DOHH2 (cell line): ENCODE data around the gene PAPPA2.

ENCODE experiments used
- H3F3A ChIP-seq: fragments of 200-600 bp; sonication (generic), shearing (Covaris generic); 2 replicates; pipeline ENCODE4 v1.6.0; 2016; ENCODE audit warnings: antibody characterized with exemption, mild to moderate bottlenecking; ENCODE audit not compliant: control insufficient read depth, insufficient read depth
- H3K27ac ChIP-seq: fragments of 200-600 bp; sonication (generic); 2 replicates; pipeline ENCODE4 v1.5.1; 2014; ENCODE audit warnings: low read depth, mild to moderate bottlenecking, low read length, moderate library complexity
- H3K27me3 ChIP-seq: fragments of 200-600 bp; sonication (generic); 2 replicates; pipeline ENCODE4 v1.6.1; 2014; ENCODE audit warnings: mild to moderate bottlenecking, low read length, mixed read lengths; ENCODE audit not compliant: control insufficient read depth
- H3K36me3 ChIP-seq: fragments of 200-600 bp; sonication (generic); 2 replicates; pipeline ENCODE4 v1.6.1; 2014; ENCODE audit warnings: mild to moderate bottlenecking, low read length, moderate library complexity, mixed read lengths; ENCODE audit not compliant: control insufficient read depth
- H3K4me1 ChIP-seq: fragments of 200-600 bp; sonication (generic); 2 replicates; pipeline ENCODE4 v1.6.1; 2014; ENCODE audit warnings: mild to moderate bottlenecking, low read length, mixed read lengths; ENCODE audit not compliant: control insufficient read depth
- H3K4me2 ChIP-seq: fragments of 200-600 bp; sonication (generic); 2 replicates; pipeline ENCODE4 v1.6.0; 2014; ENCODE audit warnings: mild to moderate bottlenecking, low read length, moderate library complexity
- H3K4me3 ChIP-seq: fragments of 200-600 bp; sonication (generic); 2 replicates; pipeline ENCODE4 v1.5.1; 2014; ENCODE audit warnings: mild to moderate bottlenecking, low read length, mixed read lengths
- H3K79me2 ChIP-seq: fragments of 200-600 bp; sonication (generic); 2 replicates; pipeline ENCODE4 v1.6.1; 2014; ENCODE audit warnings: mild to moderate bottlenecking, low read length, mixed read lengths; ENCODE audit not compliant: control insufficient read depth
- H3K9me2 ChIP-seq: fragments of 200-600 bp; sonication (generic); replicated peaks from 2 replicates; pipeline ENCODE4 v1.6.1; 2014; ENCODE audit warnings: mild to moderate bottlenecking, low read length, mixed read lengths; ENCODE audit not compliant: control insufficient read depth
- H3K9me3 ChIP-seq: fragments of 200-600 bp; sonication (generic); 2 replicates; pipeline ENCODE4 v1.6.1; 2014; ENCODE audit warnings: antibody characterized with exemption, low read length, mixed read lengths; ENCODE audit not compliant: control insufficient read depth, insufficient read depth
- H4K20me1 ChIP-seq: fragments of 200-600 bp; sonication (generic); 2 replicates; pipeline ENCODE4 v1.6.0; 2014; ENCODE audit warnings: low read depth, mild to moderate bottlenecking, antibody characterized with exemption, low read length, moderate library complexity; ENCODE audit not compliant: control insufficient read depth, insufficient read depth
- EZH2phosphoT487 ChIP-seq: fragments of 200-600 bp; sonication (generic); IDR thresholded peaks from 2 replicates; pipeline ENCODE4 v1.6.1; 2017; ENCODE audit warnings: borderline replicate concordance, mild to moderate bottlenecking, antibody characterized with exemption, low read length, moderate library complexity, mixed read lengths
- TF ChIP-seq, protein P1 (sequence below): fragments of 200-600 bp; sonication (generic); IDR thresholded peaks from one replicate; pipeline ENCODE4 v1.5.1; 2014; ENCODE audit warnings: antibody characterized with exemption, mild to moderate bottlenecking, low read depth, low read length; ENCODE audit not compliant: poor library complexity, severe bottlenecking

The PAPPA2 gene

DNA sequence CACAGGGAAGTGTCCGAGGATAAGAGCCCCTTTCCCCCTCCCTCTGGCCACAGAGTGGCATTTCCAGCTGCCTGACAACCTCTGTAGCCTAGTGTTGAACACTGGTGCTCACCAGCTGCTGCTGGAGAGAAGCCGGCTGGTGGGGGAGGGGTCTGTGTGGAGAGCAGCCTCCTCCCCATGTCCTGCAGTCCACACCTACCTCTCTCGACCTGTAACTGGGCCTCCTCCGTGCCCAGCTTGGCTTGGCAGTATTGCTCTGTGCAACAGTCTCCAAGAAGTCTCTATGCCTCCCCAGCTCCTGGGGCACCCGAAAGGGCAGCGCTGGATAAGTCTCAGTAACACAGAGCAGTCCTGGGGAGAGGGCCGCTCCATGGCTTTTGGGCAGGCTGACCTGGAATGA is 17.0 kb downstream of the PAPPA2 start:
- Histone ChIP-seq H3K4me2 (no peak overlapping the region), H3F3A (no peaks in the 10 kb centered on the region), H3K9me2 (no peaks in the 10 kb centered on the region), H3K79me2 (no peaks in the 10 kb centered on the region), H3K4me3 (no peak overlapping the region), H3K9me3 (no peaks in the 10 kb centered on the region), H3K4me1 (no peaks in the 10 kb centered on the region), H4K20me1 (no peaks in the 10 kb centered on the region), H3K27ac (no peak overlapping the region), H3K36me3 (no peaks in the 10 kb centered on the region), H3K27me3 (no peaks in the 10 kb centered on the region)
- TF ChIP-seq, protein P1, sequence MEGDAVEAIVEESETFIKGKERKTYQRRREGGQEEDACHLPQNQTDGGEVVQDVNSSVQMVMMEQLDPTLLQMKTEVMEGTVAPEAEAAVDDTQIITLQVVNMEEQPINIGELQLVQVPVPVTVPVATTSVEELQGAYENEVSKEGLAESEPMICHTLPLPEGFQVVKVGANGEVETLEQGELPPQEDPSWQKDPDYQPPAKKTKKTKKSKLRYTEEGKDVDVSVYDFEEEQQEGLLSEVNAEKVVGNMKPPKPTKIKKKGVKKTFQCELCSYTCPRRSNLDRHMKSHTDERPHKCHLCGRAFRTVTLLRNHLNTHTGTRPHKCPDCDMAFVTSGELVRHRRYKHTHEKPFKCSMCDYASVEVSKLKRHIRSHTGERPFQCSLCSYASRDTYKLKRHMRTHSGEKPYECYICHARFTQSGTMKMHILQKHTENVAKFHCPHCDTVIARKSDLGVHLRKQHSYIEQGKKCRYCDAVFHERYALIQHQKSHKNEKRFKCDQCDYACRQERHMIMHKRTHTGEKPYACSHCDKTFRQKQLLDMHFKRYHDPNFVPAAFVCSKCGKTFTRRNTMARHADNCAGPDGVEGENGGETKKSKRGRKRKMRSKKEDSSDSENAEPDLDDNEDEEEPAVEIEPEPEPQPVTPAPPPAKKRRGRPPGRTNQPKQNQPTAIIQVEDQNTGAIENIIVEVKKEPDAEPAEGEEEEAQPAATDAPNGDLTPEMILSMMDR, result no peak
- TF ChIP-seq EZH2phosphoT487, result no peak

DNA sequence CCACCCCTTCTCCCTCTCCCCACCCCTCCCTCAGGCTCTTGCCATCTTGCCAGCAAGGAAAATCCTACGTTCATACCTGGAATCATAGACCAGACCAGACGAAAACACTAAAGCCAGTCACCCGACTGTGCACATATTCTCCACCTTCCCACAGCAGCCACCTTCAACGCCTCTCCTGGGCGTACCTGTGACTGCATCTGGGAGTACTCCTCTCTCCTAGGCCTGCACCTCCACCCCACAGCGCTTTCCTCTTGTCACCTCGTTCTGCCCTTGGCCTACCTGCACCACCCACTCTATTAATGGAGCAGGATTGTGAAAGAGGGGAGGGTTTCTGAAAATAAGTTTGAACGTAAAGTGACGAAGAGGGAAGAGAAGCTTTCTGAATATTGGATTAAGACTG is 17.8 kb downstream of the PAPPA2 start:
- Histone ChIP-seq H3K27ac (no peak overlapping the region), H3K4me3 (no peak overlapping the region), H3K36me3 (no peaks in the 10 kb centered on the region), H3K79me2 (no peaks in the 10 kb centered on the region), H4K20me1 (no peaks in the 10 kb centered on the region), H3K9me2 (no peaks in the 10 kb centered on the region), H3K9me3 (no peaks in the 10 kb centered on the region), H3K27me3 (no peaks in the 10 kb centered on the region), H3F3A (no peaks in the 10 kb centered on the region), H3K4me2 (no peak overlapping the region), H3K4me1 (no peaks in the 10 kb centered on the region)
- no peak for TF ChIP-seq EZH2phosphoT487
- TF ChIP-seq, protein P1, result no peak

- Histone ChIP-seq H3K9me2 (no peaks in the 10 kb centered on the region), H3F3A (no peaks in the 10 kb centered on the region), H3K4me2 (no peak overlapping the region), H3K36me3 (no peaks in the 10 kb centered on the region), H3K4me3 (no peak overlapping the region), H3K27me3 (no peaks in the 10 kb centered on the region), H3K27ac (no peak overlapping the region), H4K20me1 (no peaks in the 10 kb centered on the region), H3K79me2 (no peaks in the 10 kb centered on the region), H3K9me3 (no peaks in the 10 kb centered on the region), H3K4me1 (no peaks in the 10 kb centered on the region)
- TF ChIP-seq, protein P1, result no peak
- TF ChIP-seq EZH2phosphoT487, result no peak
These were observed 22.1 kb downstream of the PAPPA2 start for GRCh38 chr1:176485083-176485482.

DNA sequence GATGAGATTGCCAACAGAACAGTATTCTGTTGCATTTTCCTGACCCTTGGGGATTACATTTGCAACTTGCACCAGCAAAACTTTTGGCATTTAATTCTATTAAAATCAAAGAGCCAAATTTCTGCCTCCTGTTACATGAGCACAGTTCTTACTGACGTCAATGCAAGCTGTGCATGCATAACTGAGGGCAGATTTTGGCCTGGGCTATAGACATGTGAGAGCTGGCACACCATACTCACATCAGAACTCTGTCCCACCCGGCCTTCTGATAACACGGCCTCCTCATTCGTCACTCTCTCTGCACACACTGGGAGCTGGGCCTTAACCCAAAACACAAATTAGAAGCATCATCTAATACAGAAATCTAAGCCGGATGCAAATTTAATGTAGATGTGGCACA is 31.5 kb downstream of the PAPPA2 start:
- Histone ChIP-seq H3K9me3 (no peaks in the 10 kb centered on the region), H3K4me1 (no peaks in the 10 kb centered on the region), H3K79me2 (no peaks in the 10 kb centered on the region), H3K36me3 (no peaks in the 10 kb centered on the region), H3F3A (no peaks in the 10 kb centered on the region), H4K20me1 (no peaks in the 10 kb centered on the region), H3K4me3 (no peak overlapping the region), H3K27ac (no peak overlapping the region), H3K27me3 (no peaks in the 10 kb centered on the region), H3K9me2 (no peaks in the 10 kb centered on the region), H3K4me2 (no peak overlapping the region)
- TF ChIP-seq, protein P1, result no peak
- TF ChIP-seq EZH2phosphoT487, result no peak
